Measurements from ENCODE around the gene RAD50. TPM values are rescaled to one million over a fixed set of nuclear protein-coding genes. Genes with fewer than 3 reads are reported as not detected.

The RAD50 gene
- total RNA-seq (ENCODE audit: low replicate concordance): 20.3 and 24.3 TPM in 2 replicates

GRCh38 chr5:132556763-132557477, at the start of gene RAD50:
TSS of gene RAD50 (plus strand) at chr5:132556977. CDS start at chr5:132557325, 348 bp downstream.

GRCh38 chr5:132543472-132544201, 13.1 kb upstream of the RAD50 start, which contains the start of gene IL5:
TSS of gene IL5 (minus strand) at chr5:132543522. CDS start at chr5:132543478, 44 bp downstream.

GRCh38 chr5:132657676-132658380, 101.1 kb downstream of the RAD50 start, which contains the start of gene IL13:
TSS of gene IL13 (plus strand) at chr5:132658173. CDS start at chr5:132658187, 14 bp downstream.

GRCh38 chr5:132673939-132674630, 117.3 kb downstream of the RAD50 start, which contains the start of gene IL4:
TSS of gene IL4 (plus strand) at chr5:132673989. CDS start at chr5:132674051, 62 bp downstream.

Other genes starting within 250 kb of the RAD50 start
- 4.2 and 5.5 TPM in 2 replicates for gene SLC22A5, start 187.3 kb upstream of the RAD50 start, total RNA-seq (ENCODE audit: low replicate concordance)
- 9.2 and 15.6 TPM in 2 replicates for gene IRF1, start 66.2 kb upstream of the RAD50 start, total RNA-seq (ENCODE audit: low replicate concordance)
- not detected in 2 replicates for gene IL5, start 13.5 kb upstream of the RAD50 start, total RNA-seq (ENCODE audit: low replicate concordance)
- gene IL13, start 101.2 kb downstream of the RAD50 start, total RNA-seq (ENCODE audit: low replicate concordance): not detected in 2 replicates
- not detected in 2 replicates for gene IL4, start 117.0 kb downstream of the RAD50 start, total RNA-seq (ENCODE audit: low replicate concordance)
- gene KIF3A, start 180.6 kb downstream of the RAD50 start, total RNA-seq (ENCODE audit: low replicate concordance): 7.4 and 9.9 TPM in 2 replicates
- gene CCNI2, start 190.4 kb downstream of the RAD50 start, total RNA-seq (ENCODE audit: low replicate concordance): not detected in 2 replicates
- 53.3 and 114 TPM in 2 replicates for gene SEPTIN8, start 220.3 kb downstream of the RAD50 start, total RNA-seq (ENCODE audit: low replicate concordance)

Measured in smooth muscle cell of the coronary artery (primary cell).